GM12878 (cell line): Measurements from ENCODE around the gene GPC6. TPM values are rescaled to one million over a fixed set of nuclear protein-coding genes. Genes with fewer than 3 reads are reported as not detected.

ENCODE experiments used
- ATAC-seq: fragments of 200-7000 bp; cut with Tn5 transposase; 3 replicates; pipeline ENCODE4 v1.9.1; 2020; ENCODE audit warnings: mild to moderate bottlenecking, moderate library complexity
- BruUV-seq: library from RNA; stranded (reverse); fragments of 400-500 nt; replicated peaks from 2 replicates; lab custom pipeline; 2021; lab: Mats Ljungman, UMichigan
- CTCF ChIA-PET: fragments of 300-600 bp; sonication (Branson Sonifier 250); formaldehyde crosslinking; extraction: SDS; loops from one replicate; lab custom pipeline; 2021; ENCODE audit warnings: inconsistent platforms; lab: Yijun Ruan, JAX
- POLR2A ChIA-PET: fragments of 350-600 bp; formaldehyde crosslinking; extraction: SDS; loops from one replicate; lab custom pipeline; 2021; ENCODE audit warnings: inconsistent platforms; lab: Charles Lee
- RAD21 ChIA-PET: fragments of 300-600 bp; sonication (Branson Sonifier 250); formaldehyde crosslinking; loops from one replicate; lab custom pipeline; 2023; ENCODE audit warnings: antibody characterized with exemption; ENCODE audit not compliant: unreplicated experiment; lab: Charles Lee
- SMC1A ChIA-PET: fragments of 300-600 bp; sonication (Branson Sonifier 250); formaldehyde crosslinking; loops from one replicate; lab custom pipeline; 2023; ENCODE audit not compliant: unreplicated experiment, uncharacterized antibody; lab: Charles Lee
- DNase-seq: peaks from one replicate; pipeline ENCODE4 v3.0.0-alpha.2; 2011; ENCODE audit warnings: low read depth, low spot score
- FAIRE-seq: peaks from 3 replicates; lab custom pipeline; 2011; peaks lifted over from hg19 to GRCh38; lab: Jason Lieb, UNC
- H2AFZ ChIP-seq: 2 replicates; pipeline ENCODE4 v1.6.0; 2011; ENCODE audit warnings: low read depth, low read length, control low read depth; ENCODE audit not compliant: control insufficient read depth
- H3K27ac ChIP-seq: 2 replicates; pipeline ENCODE4 v1.5.1; 2011; ENCODE audit warnings: control low read depth; ENCODE audit not compliant: control insufficient read depth, insufficient read depth
- H3K27me3 ChIP-seq, 2 experiments: replicated peaks in 1 of 2; 2 replicates each; pipeline versions ENCODE4 v1.6.0 to v1.6.1; 2011; ENCODE audit warnings: low read length in 1 of 2; ENCODE audit not compliant: control insufficient read depth in 2 of 2, insufficient read depth in 2 of 2
- H3K36me3 ChIP-seq, 2 experiments: 2 replicates each; pipeline ENCODE4 v1.5.1; 2011; ENCODE audit warnings: low read length in 1 of 2; ENCODE audit not compliant: control insufficient read depth in 2 of 2, insufficient read depth in 2 of 2
- H3K4me1 ChIP-seq: 2 replicates; pipeline ENCODE4 v1.6.1; 2011; ENCODE audit warnings: mild to moderate bottlenecking, low read length, moderate library complexity, mixed read lengths; ENCODE audit not compliant: control insufficient read depth, insufficient read depth
- H3K4me2 ChIP-seq: 2 replicates; pipeline ENCODE4 v1.6.0; 2011; ENCODE audit warnings: control low read depth; ENCODE audit not compliant: control insufficient read depth, insufficient read depth
- H3K4me3 ChIP-seq: fragments of 200-600 bp; sonication (generic); 2 replicates; pipeline ENCODE4 v1.5.1; 2016
- H3K79me2 ChIP-seq: 2 replicates; pipeline ENCODE4 v1.6.0; 2011; ENCODE audit warnings: low read length; ENCODE audit not compliant: control insufficient read depth, insufficient read depth
- H3K9ac ChIP-seq: 2 replicates; pipeline ENCODE4 v1.8.0; 2011; ENCODE audit warnings: low read length, control low read depth, mixed read lengths; ENCODE audit not compliant: control insufficient read depth, insufficient read depth
- H3K9me3 ChIP-seq: replicated peaks from 3 replicates; pipeline ENCODE4 v1.5.1; 2011; ENCODE audit warnings: mild to moderate bottlenecking, low read length; ENCODE audit not compliant: control insufficient read depth, insufficient read depth
- H4K20me1 ChIP-seq: 2 replicates; pipeline ENCODE4 v1.6.0; 2011; ENCODE audit not compliant: control insufficient read depth, insufficient read depth
- ETV6 ChIP-seq, 2 experiments: fragments of 450-650 bp in 1 of 2; IDR thresholded peaks in 1 of 2; conservative IDR thresholded peaks in 1 of 2; 2 replicates each; pipeline ENCODE4 v1.6.1; 2014; ENCODE audit warnings: antibody characterized with exemption in 1 of 2, borderline replicate concordance in 1 of 2, low read depth in 1 of 2, mild to moderate bottlenecking in 1 of 2, moderate library complexity in 1 of 2
- FOXM1 ChIP-seq: IDR thresholded peaks from 2 replicates; pipeline ENCODE4 v1.6.1; 2012; ENCODE audit warnings: low read depth, mild to moderate bottlenecking, inconsistent platforms, low read length, moderate library complexity
- NBN ChIP-seq: fragments of 450-650 bp; IDR thresholded peaks from 2 replicates; pipeline ENCODE4 v1.6.1; 2016
- TARDBP ChIP-seq: IDR thresholded peaks from 2 replicates; pipeline ENCODE4 v1.6.1; 2016; ENCODE audit warnings: borderline replicate concordance
- YY1 ChIP-seq: IDR thresholded peaks from 2 replicates; pipeline ENCODE4 v1.6.1; 2011; ENCODE audit warnings: low read depth, mild to moderate bottlenecking, low read length
- WGBS: methylation state at CpG from one replicate; pipeline ENCODE4 v1.1.6; 2016; ENCODE audit warnings: low lambda C conversion rate; ENCODE audit not compliant: insufficient replicate concordance, insufficient coverage; ENCODE audit errors: missing lambda C conversion rate; 5-methylcytosine and 5-hydroxymethylcytosine counted together
- in situ Hi-C: fragments of 300-500 bp; cut with MboI; formaldehyde crosslinking; loops from 9 replicates; pipeline ENCODE4 v1.14.3; 2018; ENCODE audit warnings: mixed read lengths
- intact Hi-C: fragments of 100-400 bp; cut with micrococcal nuclease; formaldehyde crosslinking; loops from one replicate; pipeline ENCODE4 v1.14.2; 2022; ENCODE audit not compliant: unreplicated experiment
- polyA plus RNA-seq, 11 experiments: library from polyadenylated mRNA; depleted of rRNA in 4 of 11; unstranded in 6 of 11; stranded (reverse) in 5 of 11; fragments of >200 nt; fragmentation: Nextera tagmentation in 4 of 11; fragmentation: Illumina TruSeq in 1 of 11; extraction: Ambion mirVana in 4 of 11; extraction: Trizol in 1 of 11; gene quantifications; 1 replicate in 1 of 11; 2 replicates in 10 of 11; pipeline versions ENCODE4 v1.2.1 to v1.2.3, GENCODE V29; 2011 to 2016; ENCODE audit warnings: inconsistent platforms in 2 of 11, missing spikeins in 2 of 11, low read depth in 1 of 11
- total RNA-seq, 4 experiments: library from RNA; depleted of rRNA in 3 of 4; stranded (reverse); fragments of >200 nt in 3 of 4; fragmentation: Illumina TruSeq in 1 of 4; extraction: Trizol in 1 of 4; gene quantifications; 2 replicates each; pipeline versions ENCODE4 v1.2.1 to v1.2.3, GENCODE V29; 2013 to 2021

The GPC6 gene
- total and polyA plus RNA-seq, 10 of the 15 experiments (the other 5 are each of a cell fraction or from before 2014, with no cell fraction given), result 0.03 to 0.04 (median 0.03) TPM; not detected in 7

- no peak for FAIRE-seq
- ATAC-seq, result no peak
- DNase-seq, result no peak
- TF ChIP-seq YY1 (no peak), FOXM1 (no peak)
- no peak overlapping the region for H3K27ac ChIP-seq
- no peaks in the 10 kb centered on the region for H3K9me3 ChIP-seq
- H3K9ac ChIP-seq, result no peak overlapping the region
- no peaks in the 10 kb centered on the region for H3K27me3 ChIP-seq
- WGBS, result 28% methylated on average over 4 of the region's 4 CpGs
- BruUV-seq, result no TSS peak
- H3K79me2 ChIP-seq, result no peaks in the 10 kb centered on the region
- ChIA-PET RAD21 (no interaction called here), SMC1A (no interaction called here), CTCF (no interaction called here), POLR2A (no interaction called here)
- no peaks in the 10 kb centered on the region for H3K36me3 ChIP-seq
- in situ Hi-C loops, result no loop called here
- no peaks in the 10 kb centered on the region for H4K20me1 ChIP-seq
- no peak overlapping the region for H3K4me2 ChIP-seq
- no peaks in the 10 kb centered on the region for H3K4me1 ChIP-seq
- H3K4me3 ChIP-seq, result no peak overlapping the region
- H2AFZ ChIP-seq, result no peak overlapping the region
- intact Hi-C loops, result no loop called here
Observed at GRCh38 chr13:93398167-93399035, 171.8 kb downstream of the GPC6 start.

- ATAC-seq, result no peak
- SMC1A ChIA-PET, result no interaction called here
Observed at GRCh38 chr13:93399212-93399611, 172.6 kb downstream of the GPC6 start.

More at GRCh38 chr13:93399212-93399611, 172.6 kb downstream of the GPC6 start:
- ChIA-PET CTCF (no interaction called here), RAD21 (no interaction called here), POLR2A (no interaction called here)
- intact Hi-C loops (no loop called here), in situ Hi-C loops (no loop called here)
- no peak for FAIRE-seq
- DNase-seq, result no peak
- Histone ChIP-seq H3K4me1 (no peaks in the 10 kb centered on the region), H3K9me3 (no peaks in the 10 kb centered on the region), H3K9ac (no peak overlapping the region), H3K36me3 (no peaks in the 10 kb centered on the region), H4K20me1 (no peaks in the 10 kb centered on the region), H3K4me3 (no peak overlapping the region), H3K27me3 (no peaks in the 10 kb centered on the region), H2AFZ (no peak overlapping the region), H3K4me2 (no peak overlapping the region), H3K27ac (no peak overlapping the region), H3K79me2 (no peaks in the 10 kb centered on the region)
- no peak for TF ChIP-seq ETV6 (conservative IDR thresholded peaks at IDR 0.05 in 1 of 2, IDR thresholded peaks at IDR 0.05 in 1 of 2; ENCODE audit: borderline replicate concordance in 1 of 2, low read depth in 1 of 2)
- no peak for TF ChIP-seq TARDBP
- TF ChIP-seq NBN, result no peak
- 45% methylated on average over 4 of the region's 4 CpGs for WGBS
- no TSS peak for BruUV-seq
